Right atrium auricular region (tissue), 2 donors: ENCODE data around the gene SIX5. TPM values are rescaled to one million over a fixed set of nuclear protein-coding genes. Genes with fewer than 3 reads are reported as not detected.
A peak's percentile ranks its signal among the peaks of the same experiment; 100 is the strongest.

Source experiments
- DNase-seq: peaks from one replicate; pipeline ENCODE4 v3.0.0-alpha.2; 2019; ENCODE audit warnings: low spot score
- H3K27ac ChIP-seq, 2 donors: fragments of 200-600 bp; sonication (generic); 1 replicate in 1 of 2; 2 replicates in 1 of 2; pipeline ENCODE4 v1.5.1; 2016 to 2019
- H3K27me3 ChIP-seq, 2 donors: fragments of 200-600 bp; sonication (generic); one replicate each; pipeline versions ENCODE4 v1.5.1 to v1.6.0; 2017 to 2019
- H3K36me3 ChIP-seq: fragments of 200-600 bp; sonication (generic); one replicate; pipeline ENCODE4 v1.5.1; 2016
- H3K4me1 ChIP-seq, 2 donors: fragments of 200-600 bp; sonication (generic); one replicate each; pipeline versions ENCODE4 v1.5.1 to v1.6.0; 2017 to 2019
- H3K4me3 ChIP-seq, 2 donors: fragments of 200-600 bp; sonication (generic); 1 replicate in 1 of 2; 2 replicates in 1 of 2; pipeline ENCODE4 v1.5.1; 2017 to 2019; ENCODE audit warnings: mild to moderate bottlenecking in 1 of 2, moderate library complexity in 1 of 2
- H3K9me3 ChIP-seq, 2 donors: fragments of 200-600 bp; sonication (generic); one replicate each; pipeline ENCODE4 v1.5.1; 2019
- CTCF ChIP-seq, 2 donors: fragments of 200-600 bp; sonication (generic); IDR thresholded peaks; one replicate each; pipeline ENCODE4 v1.5.1; 2019; ENCODE audit warnings: antibody characterized with exemption in 2 of 2
- total RNA-seq, 2 donors: library from RNA; depleted of rRNA; stranded (reverse); fragments of >200 nt; gene quantifications; one replicate each; pipeline ENCODE4 v1.1.0, GENCODE V29; 2016

Gene SIX5
- total RNA-seq, 2 donors from 2014 or later, result 9.3 to 18.6 TPM

DNA sequence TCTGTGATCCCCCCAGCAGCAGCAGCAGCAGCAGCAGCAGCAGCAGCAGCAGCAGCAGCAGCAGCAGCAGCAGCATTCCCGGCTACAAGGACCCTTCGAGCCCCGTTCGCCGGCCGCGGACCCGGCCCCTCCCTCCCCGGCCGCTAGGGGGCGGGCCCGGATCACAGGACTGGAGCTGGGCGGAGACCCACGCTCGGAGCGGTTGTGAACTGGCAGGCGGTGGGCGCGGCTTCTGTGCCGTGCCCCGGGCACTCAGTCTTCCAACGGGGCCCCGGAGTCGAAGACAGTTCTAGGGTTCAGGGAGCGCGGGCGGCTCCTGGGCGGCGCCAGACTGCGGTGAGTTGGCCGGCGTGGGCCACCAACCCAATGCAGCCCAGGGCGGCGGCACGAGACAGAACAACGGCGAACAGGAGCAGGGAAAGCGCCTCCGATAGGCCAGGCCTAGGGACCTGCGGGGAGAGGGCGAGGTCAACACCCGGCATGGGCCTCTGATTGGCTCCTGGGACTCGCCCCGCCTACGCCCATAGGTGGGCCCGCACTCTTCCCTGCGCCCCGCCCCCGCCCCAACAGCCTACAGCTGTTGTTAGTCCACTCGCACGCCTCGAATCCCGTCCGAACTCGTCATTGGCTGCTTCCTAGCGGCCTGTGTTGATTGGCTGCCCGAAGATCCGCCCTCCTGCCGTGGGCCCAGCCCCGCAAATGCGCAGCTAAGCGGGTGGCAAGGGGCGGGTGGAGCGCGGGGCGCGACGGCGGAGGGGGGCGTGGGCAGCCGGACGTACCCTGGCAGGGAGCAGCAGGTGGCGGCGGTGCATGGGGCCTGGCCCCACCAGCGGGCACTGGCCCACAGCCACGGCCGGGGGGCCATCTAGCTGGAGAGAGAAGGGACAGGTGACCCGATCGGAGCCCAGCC lies 1.4 kb upstream of the SIX5 start:
- Histone ChIP-seq H3K4me1 (peaks cover 0 to 43% of the 10 kb centered on the region in 2 donors), H3K4me3 (peak overlapping the region; percentile 42 to 69), H3K36me3 (peaks cover 12% of the 10 kb centered on the region), H3K9me3 (no peaks in the 10 kb centered on the region), H3K27me3 (no peaks in the 10 kb centered on the region), H3K27ac (peak overlapping the region; percentile 93 to 96)
- peak; percentile 99 for DNase-seq
- TF ChIP-seq CTCF (IDR thresholded peaks at IDR 0.05), result peak in 1 of 2 donors; percentile 97

DNA sequence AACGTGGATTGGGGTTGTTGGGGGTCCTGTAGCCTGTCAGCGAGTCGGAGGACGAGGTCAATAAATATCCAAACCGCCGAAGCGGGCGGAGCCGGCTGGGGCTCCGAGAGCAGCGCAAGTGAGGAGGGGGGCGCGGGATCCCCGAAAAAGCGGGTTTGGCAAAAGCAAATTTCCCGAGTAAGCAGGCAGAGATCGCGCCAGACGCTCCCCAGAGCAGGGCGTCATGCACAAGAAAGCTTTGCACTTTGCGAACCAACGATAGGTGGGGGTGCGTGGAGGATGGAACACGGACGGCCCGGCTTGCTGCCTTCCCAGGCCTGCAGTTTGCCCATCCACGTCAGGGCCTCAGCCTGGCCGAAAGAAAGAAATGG lies 754 bp upstream of the SIX5 start:
- Histone ChIP-seq H3K36me3 (peaks cover 8% of the 10 kb centered on the region), H3K27me3 (no peaks in the 10 kb centered on the region), H3K4me1 (peaks cover 0 to 49% of the 10 kb centered on the region in 2 donors), H3K4me3 (peak overlapping the region; percentile 42 to 69), H3K27ac (peak overlapping the region; percentile 93 to 96), H3K9me3 (no peaks in the 10 kb centered on the region)
- TF ChIP-seq CTCF (IDR thresholded peaks at IDR 0.05), result no peak
- DNase-seq, result peak; percentile 68

- TF ChIP-seq CTCF (IDR thresholded peaks at IDR 0.05), result no peak
- peaks cover 0 to 61% of the 10 kb centered on the region in 2 donors for H3K4me1 ChIP-seq
- H3K9me3 ChIP-seq, result no peaks in the 10 kb centered on the region
- no peak for DNase-seq
- H3K36me3 ChIP-seq, result peaks cover 6% of the 10 kb centered on the region
- peak overlapping the region; percentile 69 to 74 for H3K4me3 ChIP-seq
- H3K27me3 ChIP-seq, result no peaks in the 10 kb centered on the region
- H3K27ac ChIP-seq, result peak overlapping the region; percentile 93 to 96
These were observed 433 bp downstream of the SIX5 start for GRCh38 chr19:45768655-45768983.

DNA sequence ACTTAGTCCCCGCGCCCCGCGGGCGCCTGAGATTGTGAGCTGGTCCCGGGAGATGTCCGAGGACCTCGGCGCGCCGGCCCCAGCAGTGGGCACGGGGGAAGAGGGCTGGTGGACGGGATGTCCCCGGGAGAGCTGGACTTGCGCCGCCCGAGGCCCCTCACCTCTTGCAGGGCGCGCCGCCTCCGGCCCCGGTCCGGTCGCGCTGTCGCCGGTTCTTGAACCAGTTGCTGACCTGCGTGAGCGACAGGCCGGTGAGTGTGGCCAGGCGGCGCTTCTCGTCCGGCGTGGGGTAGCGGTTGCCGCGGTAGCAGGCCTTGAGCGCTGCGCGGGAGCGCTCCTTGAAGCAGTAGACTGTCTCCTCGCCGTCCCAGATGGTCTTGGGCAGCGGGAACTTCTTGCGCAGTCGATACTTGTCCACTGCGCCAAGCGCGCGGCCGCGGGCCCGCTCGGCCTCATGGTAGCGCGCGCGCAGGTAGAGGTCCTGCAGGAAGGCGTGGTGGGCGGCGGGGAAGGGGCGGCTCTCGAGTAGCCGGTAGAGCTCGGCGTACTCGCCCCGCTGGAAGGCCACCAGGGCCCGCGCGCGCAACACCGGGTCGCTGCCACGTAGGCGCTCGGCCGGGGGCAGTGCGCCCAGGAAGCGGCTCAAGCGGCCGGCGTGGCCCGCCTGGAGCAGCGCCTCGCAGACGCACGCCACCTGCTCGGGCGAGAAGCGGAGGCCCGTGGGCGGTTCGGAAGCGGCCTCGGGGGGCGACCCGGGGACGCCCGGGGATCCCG lies 984 bp downstream of the SIX5 start:
- Histone ChIP-seq H3K4me1 (peaks cover 0 to 67% of the 10 kb centered on the region in 2 donors), H3K27me3 (no peaks in the 10 kb centered on the region), H3K4me3 (peak overlapping the region; percentile 69 to 74), H3K36me3 (peaks cover 6% of the 10 kb centered on the region), H3K27ac (peak overlapping the region; percentile 93 to 96), H3K9me3 (no peaks in the 10 kb centered on the region)
- TF ChIP-seq CTCF (IDR thresholded peaks at IDR 0.05), result no peak
- peak; percentile 71 for DNase-seq

- Histone ChIP-seq H3K9me3 (no peaks in the 10 kb centered on the region), H3K4me1 (peaks cover 0 to 73% of the 10 kb centered on the region in 2 donors), H3K4me3 (peak overlapping the region; percentile 69 to 74), H3K36me3 (peaks cover 6% of the 10 kb centered on the region), H3K27ac (peak overlapping the region; percentile 93 to 96), H3K27me3 (no peaks in the 10 kb centered on the region)
- no peak for TF ChIP-seq CTCF (IDR thresholded peaks at IDR 0.05)
- DNase-seq, result peak; percentile 77
These were observed 1.6 kb downstream of the SIX5 start for GRCh38 chr19:45767410-45767880.
